ENCODE data around the gene SSTR4.
"Not testable (repeated sequence)": the region's sequence is repeated elsewhere in the genome, so short reads cannot be mapped to it uniquely, and the experiment has no call there.

SSTR4 gene, protein sequence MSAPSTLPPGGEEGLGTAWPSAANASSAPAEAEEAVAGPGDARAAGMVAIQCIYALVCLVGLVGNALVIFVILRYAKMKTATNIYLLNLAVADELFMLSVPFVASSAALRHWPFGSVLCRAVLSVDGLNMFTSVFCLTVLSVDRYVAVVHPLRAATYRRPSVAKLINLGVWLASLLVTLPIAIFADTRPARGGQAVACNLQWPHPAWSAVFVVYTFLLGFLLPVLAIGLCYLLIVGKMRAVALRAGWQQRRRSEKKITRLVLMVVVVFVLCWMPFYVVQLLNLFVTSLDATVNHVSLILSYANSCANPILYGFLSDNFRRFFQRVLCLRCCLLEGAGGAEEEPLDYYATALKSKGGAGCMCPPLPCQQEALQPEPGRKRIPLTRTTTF

GRCh38 chr20:23034721-23035671 lies at the start of gene SSTR4:
TSS of gene SSTR4 (plus strand) at chr20:23035312. CDS start at chr20:23035484, 172 bp downstream.
- Histone ChIP-seq H3K4me1 (ENCODE audit: control insufficient read depth in 1 of 2, insufficient read depth in 2 of 2, low read length in 2 of 2) (no peaks in the 10 kb centered on the region), H3K4me3 (ENCODE audit: low read depth in 1 of 2, low read length in 2 of 2) (no peak within 1 kb of the TSS), H3K27me3 (ENCODE audit: control insufficient read depth in 1 of 2, insufficient read depth in 2 of 2, low read length in 2 of 2) (peaks cover 10 to 22% of the 10 kb centered on the region in 2 donors), H3K9ac (ENCODE audit: low read depth in 1 of 2, low read length in 2 of 2) (no peak within 1 kb of the TSS), H3K9me3 (ENCODE audit: control insufficient read depth in 1 of 2, low read length in 2 of 2) (no peaks in the 10 kb centered on the region), H3K27ac (ENCODE audit: low read depth, low read length) (no peak within 1 kb of the TSS), H3K36me3 (ENCODE audit: control insufficient read depth in 1 of 2, insufficient read depth in 2 of 2, low read length in 2 of 2) (no peaks in the 10 kb centered on the region)

GRCh38 chr20:22986601-22987000 lies 48.5 kb upstream of the SSTR4 start:
- no peak overlapping the region for H3K4me3 ChIP-seq (ENCODE audit: low read depth in 1 of 2, low read length in 2 of 2)
- H3K4me1 ChIP-seq (ENCODE audit: control insufficient read depth in 1 of 2, insufficient read depth in 2 of 2, low read length in 2 of 2) = no peaks in the 10 kb centered on the region
- no peak overlapping the region for H3K9ac ChIP-seq (ENCODE audit: low read depth in 1 of 2, low read length in 2 of 2)
- no peaks in the 10 kb centered on the region for H3K27me3 ChIP-seq (ENCODE audit: control insufficient read depth in 1 of 2, insufficient read depth in 2 of 2, low read length in 2 of 2)
- no peaks in the 10 kb centered on the region for H3K36me3 ChIP-seq (ENCODE audit: control insufficient read depth in 1 of 2, insufficient read depth in 2 of 2, low read length in 2 of 2)
- H3K9me3 ChIP-seq (ENCODE audit: control insufficient read depth in 1 of 2, low read length in 2 of 2) = no peaks in the 10 kb centered on the region
- no peak overlapping the region for H3K27ac ChIP-seq (ENCODE audit: low read depth, low read length)

DNA sequence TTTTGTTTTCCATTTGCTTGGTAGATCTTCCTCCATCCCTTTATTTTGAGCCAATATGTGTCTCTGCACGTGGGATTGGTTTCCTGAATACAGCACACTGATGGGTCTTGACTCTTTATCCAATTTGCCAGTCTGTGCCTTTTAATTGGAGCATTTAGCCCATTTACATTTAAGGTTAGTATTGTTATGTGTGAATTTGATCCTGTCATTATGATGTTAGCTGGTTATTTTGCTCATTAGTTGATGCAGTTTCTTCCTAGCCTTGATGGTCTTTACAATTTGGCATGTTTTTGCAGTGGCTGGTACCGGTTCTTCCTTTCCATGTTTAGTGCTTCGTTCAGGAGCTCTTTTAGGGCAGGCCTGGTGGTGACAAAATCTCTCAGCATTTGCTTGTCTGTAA lies 43.7 kb upstream of the SSTR4 start:
- not testable (repeated sequence) for H3K4me3 ChIP-seq (ENCODE audit: low read depth in 1 of 2, low read length in 2 of 2); H3K36me3 ChIP-seq (ENCODE audit: control insufficient read depth in 1 of 2, insufficient read depth in 2 of 2, low read length in 2 of 2); H3K9me3 ChIP-seq (ENCODE audit: control insufficient read depth in 1 of 2, low read length in 2 of 2); H3K27ac ChIP-seq (ENCODE audit: low read depth, low read length); H3K27me3 ChIP-seq (ENCODE audit: control insufficient read depth in 1 of 2, insufficient read depth in 2 of 2, low read length in 2 of 2); H3K4me1 ChIP-seq (ENCODE audit: control insufficient read depth in 1 of 2, insufficient read depth in 2 of 2, low read length in 2 of 2); H3K9ac ChIP-seq (ENCODE audit: low read depth in 1 of 2, low read length in 2 of 2)

GRCh38 chr20:22993823-22994222 lies 41.3 kb upstream of the SSTR4 start:
- Histone ChIP-seq H3K36me3 (ENCODE audit: control insufficient read depth in 1 of 2, insufficient read depth in 2 of 2, low read length in 2 of 2) (no peaks in the 10 kb centered on the region), H3K27ac (ENCODE audit: low read depth, low read length) (no peak overlapping the region), H3K9me3 (ENCODE audit: control insufficient read depth in 1 of 2, low read length in 2 of 2) (no peaks in the 10 kb centered on the region), H3K9ac (ENCODE audit: low read depth in 1 of 2, low read length in 2 of 2) (no peak overlapping the region), H3K27me3 (ENCODE audit: control insufficient read depth in 1 of 2, insufficient read depth in 2 of 2, low read length in 2 of 2) (no peaks in the 10 kb centered on the region), H3K4me3 (ENCODE audit: low read depth in 1 of 2, low read length in 2 of 2) (no peak overlapping the region), H3K4me1 (ENCODE audit: control insufficient read depth in 1 of 2, insufficient read depth in 2 of 2, low read length in 2 of 2) (no peaks in the 10 kb centered on the region)

DNA sequence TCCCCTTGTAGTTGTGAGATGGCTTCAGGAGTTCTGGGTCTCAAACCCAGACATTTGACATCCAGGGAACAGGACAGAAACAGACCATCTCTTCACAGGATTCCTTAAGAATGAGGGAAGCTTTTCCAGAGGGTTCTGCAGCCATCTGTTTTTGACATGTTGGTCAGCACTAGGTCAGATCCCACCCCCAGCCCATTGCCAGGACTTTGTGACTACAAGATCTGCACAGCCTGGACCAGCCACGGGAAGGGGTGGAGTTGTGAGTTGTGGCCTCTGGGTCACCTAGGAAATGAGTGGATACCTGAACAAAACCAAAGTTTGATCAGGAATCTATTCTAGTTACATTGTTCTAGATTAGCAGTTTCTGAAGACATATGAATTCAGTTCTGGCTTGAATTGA lies 39.2 kb upstream of the SSTR4 start:
- Histone ChIP-seq H3K4me1 (ENCODE audit: control insufficient read depth in 1 of 2, insufficient read depth in 2 of 2, low read length in 2 of 2) (no peaks in the 10 kb centered on the region), H3K27ac (ENCODE audit: low read depth, low read length) (no peak overlapping the region), H3K9ac (ENCODE audit: low read depth in 1 of 2, low read length in 2 of 2) (no peak overlapping the region), H3K9me3 (ENCODE audit: control insufficient read depth in 1 of 2, low read length in 2 of 2) (no peaks in the 10 kb centered on the region), H3K4me3 (ENCODE audit: low read depth in 1 of 2, low read length in 2 of 2) (no peak overlapping the region), H3K27me3 (ENCODE audit: control insufficient read depth in 1 of 2, insufficient read depth in 2 of 2, low read length in 2 of 2) (no peaks in the 10 kb centered on the region), H3K36me3 (ENCODE audit: control insufficient read depth in 1 of 2, insufficient read depth in 2 of 2, low read length in 2 of 2) (no peaks in the 10 kb centered on the region)

DNA sequence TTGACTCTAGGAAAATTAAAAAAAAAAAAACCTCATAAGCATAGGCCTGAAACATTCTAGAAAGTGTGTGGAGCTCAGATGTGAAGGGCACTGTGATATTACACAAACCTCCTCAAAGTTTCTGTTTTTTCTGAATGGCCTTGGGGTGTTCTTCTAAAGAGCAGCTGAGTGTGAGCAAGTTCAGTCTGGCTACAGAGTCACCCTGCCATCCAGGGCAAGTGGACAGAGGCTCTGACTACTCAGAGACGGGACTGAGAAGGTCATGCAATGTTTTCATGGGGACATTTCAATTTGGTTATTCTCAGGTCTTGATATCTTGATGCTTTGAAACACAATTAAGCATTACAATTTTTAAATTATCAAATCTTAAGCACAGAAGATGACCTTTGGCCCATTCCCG lies 36.6 kb upstream of the SSTR4 start:
- Histone ChIP-seq H3K9ac (ENCODE audit: low read depth in 1 of 2, low read length in 2 of 2) (no peak overlapping the region), H3K9me3 (ENCODE audit: control insufficient read depth in 1 of 2, low read length in 2 of 2) (no peaks in the 10 kb centered on the region), H3K27ac (ENCODE audit: low read depth, low read length) (no peak overlapping the region), H3K36me3 (ENCODE audit: control insufficient read depth in 1 of 2, insufficient read depth in 2 of 2, low read length in 2 of 2) (no peaks in the 10 kb centered on the region), H3K4me1 (ENCODE audit: control insufficient read depth in 1 of 2, insufficient read depth in 2 of 2, low read length in 2 of 2) (no peaks in the 10 kb centered on the region), H3K4me3 (ENCODE audit: low read depth in 1 of 2, low read length in 2 of 2) (no peak overlapping the region), H3K27me3 (ENCODE audit: control insufficient read depth in 1 of 2, insufficient read depth in 2 of 2, low read length in 2 of 2) (no peaks in the 10 kb centered on the region)

DNA sequence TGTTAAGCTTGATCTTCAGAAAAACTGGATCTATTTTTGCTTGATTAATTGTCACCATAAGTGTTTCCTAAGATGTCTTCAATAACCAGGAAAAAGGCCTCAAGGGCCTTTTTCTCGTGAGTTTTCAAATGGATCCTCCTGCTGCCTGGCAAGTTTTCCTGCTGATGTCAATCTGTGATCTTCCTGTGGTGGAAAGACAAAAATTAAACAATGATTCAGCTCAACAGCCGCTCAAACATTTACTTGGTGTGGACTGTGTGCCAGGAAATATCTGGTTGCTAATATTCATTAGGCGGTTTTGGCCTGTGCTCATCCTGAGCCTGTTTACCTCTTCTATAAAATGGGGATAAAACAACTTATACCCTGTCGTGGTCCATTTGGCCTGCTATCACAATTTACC lies 35.4 kb upstream of the SSTR4 start:
- Histone ChIP-seq H3K4me3 (ENCODE audit: low read depth in 1 of 2, low read length in 2 of 2) (no peak overlapping the region), H3K27me3 (ENCODE audit: control insufficient read depth in 1 of 2, insufficient read depth in 2 of 2, low read length in 2 of 2) (no peaks in the 10 kb centered on the region), H3K4me1 (ENCODE audit: control insufficient read depth in 1 of 2, insufficient read depth in 2 of 2, low read length in 2 of 2) (no peaks in the 10 kb centered on the region), H3K9me3 (ENCODE audit: control insufficient read depth in 1 of 2, low read length in 2 of 2) (no peaks in the 10 kb centered on the region), H3K27ac (ENCODE audit: low read depth, low read length) (no peak overlapping the region), H3K9ac (ENCODE audit: low read depth in 1 of 2, low read length in 2 of 2) (no peak overlapping the region), H3K36me3 (ENCODE audit: control insufficient read depth in 1 of 2, insufficient read depth in 2 of 2, low read length in 2 of 2) (no peaks in the 10 kb centered on the region)

DNA sequence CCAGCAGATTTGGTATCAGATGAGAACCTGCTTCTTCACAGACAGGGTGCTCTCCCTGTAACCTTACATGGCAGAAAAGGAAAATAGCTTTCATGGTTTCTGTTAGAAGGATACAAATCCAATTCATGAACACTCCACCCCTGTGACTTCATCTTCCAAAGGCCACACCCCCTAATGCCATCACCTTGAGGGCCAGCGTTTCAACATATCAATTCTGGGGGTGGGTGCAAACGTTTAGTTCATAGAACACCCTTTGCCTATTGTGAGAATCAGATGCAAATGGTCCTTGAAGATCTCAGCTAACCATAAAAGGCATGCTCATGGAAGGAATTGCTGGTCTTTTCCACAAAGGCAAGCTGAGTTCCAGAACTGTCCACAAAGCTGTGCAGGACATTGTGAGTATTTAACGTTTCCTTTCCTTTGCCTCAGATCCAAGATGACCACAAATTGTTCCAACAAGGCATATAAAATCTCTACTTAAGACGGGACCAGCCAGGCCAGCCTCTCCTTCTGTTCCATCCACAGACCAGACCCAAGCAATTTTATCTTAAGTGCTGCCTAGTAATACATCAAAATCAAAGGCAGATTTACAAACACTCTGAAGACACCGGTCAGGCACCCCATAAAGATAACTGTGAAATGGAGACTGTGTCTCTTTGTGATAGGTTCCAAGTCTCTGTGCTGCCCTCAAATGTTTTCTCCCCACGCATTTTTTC lies 34.7 kb upstream of the SSTR4 start:
- H3K27ac ChIP-seq (ENCODE audit: low read depth, low read length) = no peak overlapping the region
- no peak overlapping the region for H3K4me3 ChIP-seq (ENCODE audit: low read depth in 1 of 2, low read length in 2 of 2)
- H3K9me3 ChIP-seq (ENCODE audit: control insufficient read depth in 1 of 2, low read length in 2 of 2) = no peaks in the 10 kb centered on the region

GRCh38 chr20:23002276-23002675 lies 32.8 kb upstream of the SSTR4 start:
- Histone ChIP-seq H3K27me3 (ENCODE audit: control insufficient read depth in 1 of 2, insufficient read depth in 2 of 2, low read length in 2 of 2) (no peaks in the 10 kb centered on the region), H3K27ac (ENCODE audit: low read depth, low read length) (no peak overlapping the region), H3K36me3 (ENCODE audit: control insufficient read depth in 1 of 2, insufficient read depth in 2 of 2, low read length in 2 of 2) (no peaks in the 10 kb centered on the region), H3K9ac (ENCODE audit: low read depth in 1 of 2, low read length in 2 of 2) (no peak overlapping the region), H3K9me3 (ENCODE audit: control insufficient read depth in 1 of 2, low read length in 2 of 2) (no peaks in the 10 kb centered on the region), H3K4me3 (ENCODE audit: low read depth in 1 of 2, low read length in 2 of 2) (no peak overlapping the region), H3K4me1 (ENCODE audit: control insufficient read depth in 1 of 2, insufficient read depth in 2 of 2, low read length in 2 of 2) (no peaks in the 10 kb centered on the region)

More for the DNA sequence above, 34.7 kb upstream of the SSTR4 start:
- Histone ChIP-seq H3K4me1 (ENCODE audit: control insufficient read depth in 1 of 2, insufficient read depth in 2 of 2, low read length in 2 of 2) (no peaks in the 10 kb centered on the region), H3K36me3 (ENCODE audit: control insufficient read depth in 1 of 2, insufficient read depth in 2 of 2, low read length in 2 of 2) (no peaks in the 10 kb centered on the region), H3K9ac (ENCODE audit: low read depth in 1 of 2, low read length in 2 of 2) (no peak overlapping the region), H3K27me3 (ENCODE audit: control insufficient read depth in 1 of 2, insufficient read depth in 2 of 2, low read length in 2 of 2) (no peaks in the 10 kb centered on the region)

All from duodenal mucosa (tissue), 2 donors.